Stimulated activated CD8-positive, alpha-beta memory T cell treated with anti-CD3 and anti-CD28 coated beads, Interleukin-15, amount 100 ng/mL, for 1 hour (primary cell): ENCODE measurements around the gene SEMA4D.

ENCODE experiments used
- DNase-seq: peaks from one replicate; pipeline ENCODE4 v3.0.0-alpha.2; 2020; ENCODE audit warnings: low read depth

SEMA4D gene, protein sequence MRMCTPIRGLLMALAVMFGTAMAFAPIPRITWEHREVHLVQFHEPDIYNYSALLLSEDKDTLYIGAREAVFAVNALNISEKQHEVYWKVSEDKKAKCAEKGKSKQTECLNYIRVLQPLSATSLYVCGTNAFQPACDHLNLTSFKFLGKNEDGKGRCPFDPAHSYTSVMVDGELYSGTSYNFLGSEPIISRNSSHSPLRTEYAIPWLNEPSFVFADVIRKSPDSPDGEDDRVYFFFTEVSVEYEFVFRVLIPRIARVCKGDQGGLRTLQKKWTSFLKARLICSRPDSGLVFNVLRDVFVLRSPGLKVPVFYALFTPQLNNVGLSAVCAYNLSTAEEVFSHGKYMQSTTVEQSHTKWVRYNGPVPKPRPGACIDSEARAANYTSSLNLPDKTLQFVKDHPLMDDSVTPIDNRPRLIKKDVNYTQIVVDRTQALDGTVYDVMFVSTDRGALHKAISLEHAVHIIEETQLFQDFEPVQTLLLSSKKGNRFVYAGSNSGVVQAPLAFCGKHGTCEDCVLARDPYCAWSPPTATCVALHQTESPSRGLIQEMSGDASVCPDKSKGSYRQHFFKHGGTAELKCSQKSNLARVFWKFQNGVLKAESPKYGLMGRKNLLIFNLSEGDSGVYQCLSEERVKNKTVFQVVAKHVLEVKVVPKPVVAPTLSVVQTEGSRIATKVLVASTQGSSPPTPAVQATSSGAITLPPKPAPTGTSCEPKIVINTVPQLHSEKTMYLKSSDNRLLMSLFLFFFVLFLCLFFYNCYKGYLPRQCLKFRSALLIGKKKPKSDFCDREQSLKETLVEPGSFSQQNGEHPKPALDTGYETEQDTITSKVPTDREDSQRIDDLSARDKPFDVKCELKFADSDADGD

GRCh38 chr9:89497978-89498851 lies at the start of gene SEMA4D:
Gene SEMA4D (minus strand): TSS chr9:89498113. CDS start chr9:89405456, 92,657 bp downstream.
- DNase-seq = no peak

DNA sequence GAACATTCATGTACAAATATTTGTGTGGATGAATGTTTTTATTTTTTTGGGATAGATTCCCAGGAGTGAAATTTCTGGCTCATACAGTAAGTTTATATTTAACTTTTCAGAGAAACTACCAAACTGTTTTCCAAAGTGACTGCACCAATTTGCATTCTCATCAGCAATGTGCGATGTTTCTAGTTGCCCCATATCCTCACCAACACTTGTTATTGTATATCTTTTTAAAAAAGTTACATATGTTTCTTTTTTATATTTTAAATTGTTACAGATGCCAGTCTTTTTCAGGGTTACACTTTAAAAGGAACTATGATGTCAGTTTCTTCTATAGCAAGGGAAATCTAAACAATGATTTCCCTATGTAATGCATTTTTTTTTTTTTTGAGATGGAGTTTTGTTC lies 49.1 kb upstream of the SEMA4D start:
- no peak for DNase-seq

- DNase-seq = no peak
Observed at GRCh38 chr9:89544279-89544661, 46.4 kb upstream of the SEMA4D start.

GRCh38 chr9:89543621-89544278 lies 45.8 kb upstream of the SEMA4D start:
- DNase-seq = no peak

GRCh38 chr9:89543111-89543510 lies 45.2 kb upstream of the SEMA4D start:
- DNase-seq = no peak

DNA sequence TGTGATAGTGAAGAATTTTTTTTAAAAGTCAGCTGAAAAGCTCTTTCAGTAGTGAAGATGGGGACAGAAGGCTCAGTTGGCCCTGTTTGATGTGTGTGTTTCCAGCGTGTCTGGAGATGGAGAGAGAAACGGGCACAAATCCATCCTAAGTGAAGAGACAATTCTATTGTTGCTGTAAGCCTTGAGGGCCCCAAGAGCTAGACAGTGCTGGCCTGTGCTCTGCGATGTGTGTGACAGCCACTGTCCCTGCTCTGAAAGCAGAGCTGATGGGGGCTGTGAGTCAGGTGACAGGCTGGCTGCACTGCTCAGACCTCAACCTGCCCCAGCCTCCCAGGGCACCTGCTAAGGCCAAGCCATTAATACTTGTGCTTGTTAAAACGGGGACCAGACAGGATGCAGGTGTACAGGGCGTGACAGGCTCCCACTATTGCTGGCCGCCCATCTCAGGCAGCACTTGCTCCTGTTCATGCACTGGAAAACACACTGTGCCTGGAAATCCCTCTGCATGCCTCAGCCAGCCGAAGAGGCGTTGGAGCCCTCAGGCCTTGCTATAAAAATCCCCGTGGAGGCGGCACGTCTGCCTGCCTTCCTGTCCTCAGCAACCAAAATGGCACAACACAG lies 44.6 kb upstream of the SEMA4D start:
- no peak for DNase-seq

- DNase-seq = no peak
Observed at GRCh38 chr9:89541798-89542197, 43.9 kb upstream of the SEMA4D start.

- no peak for DNase-seq
Observed at GRCh38 chr9:89539374-89539773, 41.5 kb upstream of the SEMA4D start.

- DNase-seq = no peak
Observed at GRCh38 chr9:89538871-89539270, 41.0 kb upstream of the SEMA4D start.

GRCh38 chr9:89537166-89537565 lies 39.3 kb upstream of the SEMA4D start:
- DNase-seq = no peak

- DNase-seq = no peak
Observed at GRCh38 chr9:89536600-89536999, 38.7 kb upstream of the SEMA4D start.

DNA sequence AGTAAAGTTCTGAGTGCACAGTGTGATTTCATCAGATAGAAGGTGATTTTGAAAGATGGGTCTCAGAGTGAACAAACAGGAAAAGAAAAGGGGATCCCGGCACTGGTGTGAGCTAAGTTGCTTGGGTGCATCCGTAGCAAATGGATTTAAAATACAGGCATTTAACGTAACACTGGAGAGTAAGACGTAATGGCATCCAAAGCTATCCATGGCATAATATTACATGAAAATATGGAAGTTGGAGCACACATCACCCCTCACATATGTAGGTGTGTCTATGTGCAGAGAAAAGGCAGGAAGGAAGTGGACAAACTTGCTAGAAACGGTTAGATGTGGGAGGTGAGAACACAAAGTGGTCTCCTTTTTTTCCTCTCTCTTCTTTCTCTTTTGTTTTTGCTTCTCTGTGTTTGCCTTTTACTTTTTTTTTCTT lies 38.2 kb upstream of the SEMA4D start:
- DNase-seq = no peak

- DNase-seq = no peak
Observed at GRCh38 chr9:89535461-89535860, 37.5 kb upstream of the SEMA4D start.

DNA sequence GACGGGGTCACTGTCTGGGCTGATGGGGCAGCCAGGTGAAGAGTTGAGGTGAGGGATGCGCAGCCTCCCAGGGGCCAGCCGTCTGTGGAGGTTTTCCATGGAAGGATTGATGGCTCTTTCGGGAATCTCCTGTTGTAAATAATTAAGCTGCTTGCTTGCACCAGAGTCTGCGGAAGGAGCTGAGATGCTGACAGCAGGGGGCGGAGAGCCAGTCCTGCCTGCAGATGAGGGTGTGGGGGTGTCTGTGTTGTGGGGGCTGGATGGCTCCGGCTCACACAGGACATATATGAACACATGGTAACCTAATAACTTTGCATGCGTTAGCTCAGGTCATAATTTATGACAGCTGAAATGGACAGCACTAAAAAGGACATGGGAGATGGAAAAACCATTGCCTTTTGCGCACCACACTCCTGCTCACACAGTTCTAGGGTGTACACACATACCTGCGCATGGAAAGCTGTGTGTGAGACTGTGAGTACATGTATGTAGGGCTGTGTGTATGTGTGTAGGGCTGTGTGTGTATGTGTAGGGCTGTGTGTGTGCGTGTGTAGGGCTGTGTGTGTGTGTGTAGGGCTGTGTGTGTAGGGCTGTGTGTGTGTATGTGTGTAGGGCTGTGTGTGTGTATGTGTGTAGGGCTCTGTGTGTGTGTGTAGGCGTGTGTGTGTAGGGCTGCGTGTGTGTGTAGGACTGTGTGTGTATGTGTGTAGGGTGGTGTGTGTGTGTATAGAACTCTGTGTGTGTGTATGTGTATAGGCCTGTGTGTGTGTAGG lies 36.8 kb upstream of the SEMA4D start:
- DNase-seq = no peak

DNA sequence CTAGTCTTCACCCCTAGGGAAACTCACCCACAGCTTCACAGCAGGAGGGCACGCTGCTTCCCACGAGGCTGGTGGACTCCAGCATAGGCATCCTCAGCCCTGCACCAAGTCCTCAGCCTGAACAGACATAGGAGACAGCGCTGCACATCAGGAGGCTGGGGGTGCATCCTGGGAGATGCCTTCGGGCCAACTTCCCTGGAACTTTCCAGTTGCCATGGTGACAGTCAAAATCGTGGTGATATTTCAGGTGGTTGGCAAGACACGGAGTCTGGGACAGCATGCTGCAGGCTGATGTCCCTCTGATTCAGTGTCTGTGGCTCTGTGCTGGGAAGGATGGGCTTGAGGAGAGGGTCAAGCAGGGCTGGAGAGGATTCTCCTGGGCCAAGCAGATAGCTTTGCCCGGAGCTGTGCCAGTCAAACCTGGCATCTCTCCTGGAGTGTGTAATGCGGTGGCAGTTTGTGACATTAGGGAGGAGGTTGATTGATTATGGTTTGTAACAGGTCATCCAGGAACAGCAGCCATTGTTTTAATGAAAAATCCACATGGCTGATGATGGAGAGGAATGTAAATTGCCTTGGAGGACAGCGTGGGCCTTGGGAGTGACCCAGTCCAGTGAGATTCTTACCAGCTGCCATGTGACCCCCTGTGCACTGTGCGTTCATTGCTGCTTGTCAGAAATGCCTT lies 35.6 kb upstream of the SEMA4D start:
- no peak for DNase-seq

DNA sequence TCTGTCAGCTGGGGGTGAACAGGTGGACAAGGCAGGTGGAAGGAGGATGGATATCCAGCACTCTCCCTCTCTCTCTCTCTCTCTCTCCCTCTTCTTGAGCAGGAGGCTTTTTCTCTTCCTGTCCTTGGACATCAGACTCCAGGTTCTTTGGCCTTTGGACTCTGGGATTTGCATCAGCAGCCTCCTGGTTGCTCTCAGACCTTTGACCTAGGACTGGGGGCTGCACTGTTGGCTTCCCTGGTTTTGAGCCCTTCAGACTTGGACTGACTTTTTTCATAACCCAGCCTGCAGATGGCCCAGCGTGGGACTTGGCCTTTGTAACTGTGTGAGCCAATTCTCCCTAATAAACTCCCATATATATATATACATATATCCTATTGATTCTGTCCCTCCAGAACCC lies 35.0 kb upstream of the SEMA4D start:
- no peak for DNase-seq

DNA sequence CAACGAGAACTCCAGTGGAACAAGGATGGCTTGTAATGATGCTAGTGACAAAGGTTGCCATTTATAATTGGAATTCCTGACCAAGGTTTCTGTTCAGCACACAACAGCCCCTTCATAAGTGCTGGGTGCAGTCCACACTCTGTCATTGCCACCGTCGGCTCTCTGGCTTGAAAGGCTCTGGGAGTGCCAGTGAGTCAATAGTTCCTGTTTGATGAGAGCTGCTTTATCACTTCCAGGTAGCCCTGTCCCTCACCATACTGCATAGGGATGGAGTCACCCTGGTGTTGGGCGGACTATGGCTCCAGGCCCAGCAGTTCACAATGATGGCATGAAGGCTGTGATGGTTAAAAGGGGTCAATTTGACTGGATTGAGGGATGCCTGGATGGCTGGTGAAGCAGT lies 34.6 kb upstream of the SEMA4D start:
- no peak for DNase-seq

DNA sequence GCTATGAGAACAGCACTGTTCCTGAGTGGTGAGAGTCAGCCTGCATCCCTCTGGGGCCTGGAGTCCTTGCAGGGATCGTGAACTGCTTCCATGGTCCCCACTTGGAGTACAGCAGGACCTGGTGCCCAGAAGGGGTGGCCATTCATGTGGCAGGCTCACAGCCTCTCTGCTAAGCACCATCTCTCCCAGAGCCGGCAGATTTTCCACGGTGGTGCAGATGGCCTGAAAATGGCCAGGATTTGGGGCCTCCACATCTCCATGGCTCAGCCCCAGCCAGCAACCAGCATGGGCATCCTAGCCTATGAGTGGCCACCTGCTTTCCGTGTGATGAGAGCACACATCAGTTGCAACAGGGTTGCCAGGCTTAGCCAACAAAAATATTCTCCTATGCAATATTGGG lies 33.9 kb upstream of the SEMA4D start:
- no peak for DNase-seq

- DNase-seq = no peak
Observed at GRCh38 chr9:89530726-89531125, 32.8 kb upstream of the SEMA4D start.
